WTC11 (cell line): ENCODE data around the gene AHNAK2. TPM values are rescaled to one million over a fixed set of nuclear protein-coding genes. Genes with fewer than 3 reads are reported as not detected.

Source experiments
- ATAC-seq: fragments of 200-7000 bp; cut with Tn5 transposase; 2 replicates; pipeline ENCODE4 v1.10.0; 2021; ENCODE audit warnings: mild to moderate bottlenecking, moderate library complexity
- CTCF ChIA-PET: fragments of 300-600 bp; sonication (Branson Sonifier 250); formaldehyde crosslinking; loops from one replicate; lab custom pipeline; 2021; ENCODE audit warnings: antibody characterized with exemption; lab: Charles Lee
- POLR2A ChIA-PET: fragments of 350-600 bp; sonication (Branson Sonifier 250); formaldehyde crosslinking; loops from one replicate; lab custom pipeline; 2021; ENCODE audit warnings: antibody characterized with exemption; lab: Charles Lee
- DNase-seq: peaks from one replicate; pipeline ENCODE4 v3.0.0; 2021; ENCODE audit warnings: low spot score
- H3K27ac Mint-ChIP-seq: 2 replicates; pipeline ENCODE4 v1.8.0; 2021; ENCODE audit warnings: mixed read lengths
- H3K27me3 Mint-ChIP-seq: 2 replicates; pipeline ENCODE4 v1.8.0; 2021; ENCODE audit warnings: low read depth, mild to moderate bottlenecking, moderate library complexity, mixed read lengths
- H3K36me3 Mint-ChIP-seq: 2 replicates; pipeline ENCODE4 v1.8.0; 2021; ENCODE audit warnings: mixed read lengths
- H3K4me1 Mint-ChIP-seq: 2 replicates; pipeline ENCODE4 v1.8.0; 2022; ENCODE audit warnings: mixed read lengths
- H3K4me3 Mint-ChIP-seq: 2 replicates; pipeline ENCODE4 v1.8.0; 2021; ENCODE audit warnings: mild to moderate bottlenecking, moderate library complexity, mixed read lengths
- H3K9me3 Mint-ChIP-seq: 2 replicates; pipeline ENCODE4 v1.8.0; 2021; ENCODE audit warnings: mixed read lengths
- CREB1 ChIP-seq: sonication (generic); formaldehyde crosslinking; IDR thresholded peaks from 2 replicates; pipeline ENCODE4 v1.8.0; 2023; ENCODE audit warnings: mild to moderate bottlenecking, missing genetic modification reagents
- GABPB1 ChIP-seq: sonication (generic); formaldehyde crosslinking; IDR thresholded peaks from 2 replicates; pipeline ENCODE4 v1.8.1; 2023; ENCODE audit warnings: mild to moderate bottlenecking, missing genetic modification reagents
- HMGA2 ChIP-seq: fragments of 250-450 bp; sonication (Bioruptor Pico); IDR thresholded peaks from 2 replicates; pipeline ENCODE4 v1.4.0; 2021; ENCODE audit warnings: mild to moderate bottlenecking, moderate library complexity
- NR1H2 ChIP-seq: sonication (generic); formaldehyde crosslinking; IDR thresholded peaks from 2 replicates; pipeline ENCODE4 v1.9.0; 2021; ENCODE audit warnings: mild to moderate bottlenecking, moderate library complexity, missing genetic modification reagents
- SOX15 ChIP-seq: fragments of 250-450 bp; sonication (Bioruptor Pico); IDR thresholded peaks from 2 replicates; pipeline ENCODE4 v1.9.0; 2021; ENCODE audit warnings: mild to moderate bottlenecking
- ZBTB21 ChIP-seq: sonication (generic); formaldehyde crosslinking; IDR thresholded peaks from 2 replicates; pipeline ENCODE4 v1.8.1; 2023; ENCODE audit warnings: mild to moderate bottlenecking, missing genetic modification reagents, borderline replicate concordance
- ZNF121 ChIP-seq: sonication (generic); formaldehyde crosslinking; IDR thresholded peaks from 2 replicates; pipeline ENCODE4 v1.8.0; 2023; ENCODE audit warnings: missing genetic modification reagents
- ZNF219 ChIP-seq: sonication (generic); formaldehyde crosslinking; IDR thresholded peaks from 2 replicates; pipeline ENCODE4 v1.8.0; 2023; ENCODE audit warnings: missing genetic modification reagents, mild to moderate bottlenecking, borderline replicate concordance
- ZNF263 ChIP-seq: sonication (generic); formaldehyde crosslinking; IDR thresholded peaks from 2 replicates; pipeline ENCODE4 v1.8.1; 2022; ENCODE audit warnings: low read depth, mild to moderate bottlenecking, moderate library complexity, missing genetic modification reagents
- total RNA-seq: library from RNA; stranded (reverse); gene quantifications from 3 replicates; pipeline ENCODE4 v1.2.3, GENCODE V29; 2021
- TF ChIP-seq, protein P1 (sequence below): fragments of 250-450 bp; sonication (Bioruptor Pico); IDR thresholded peaks from 2 replicates; pipeline ENCODE4 v2.1.2; 2022; ENCODE audit warnings: mild to moderate bottlenecking, moderate library complexity
- TF ChIP-seq, protein P2 (sequence below): sonication (generic); formaldehyde crosslinking; IDR thresholded peaks from 2 replicates; pipeline ENCODE4 v1.8.1; 2022; ENCODE audit warnings: mild to moderate bottlenecking, moderate library complexity, missing genetic modification reagents
- TF ChIP-seq, protein P3 (sequence below): sonication (generic); formaldehyde crosslinking; IDR thresholded peaks from 2 replicates; pipeline ENCODE4 v1.8.0; 2022; ENCODE audit warnings: mild to moderate bottlenecking, missing genetic modification reagents
- TF ChIP-seq, protein P4 (sequence below): sonication (generic); formaldehyde crosslinking; IDR thresholded peaks from 2 replicates; pipeline ENCODE4 v1.8.1; 2023; ENCODE audit warnings: mild to moderate bottlenecking, missing genetic modification reagents, moderate library complexity
- TF ChIP-seq, protein P5 (sequence below): sonication (generic); formaldehyde crosslinking; IDR thresholded peaks from 2 replicates; pipeline ENCODE4 v1.8.1; 2023; ENCODE audit warnings: mild to moderate bottlenecking, missing genetic modification reagents

AHNAK2 gene
- total RNA-seq, 1 experiment from 2014 or later: 3.5 TPM

DNA sequence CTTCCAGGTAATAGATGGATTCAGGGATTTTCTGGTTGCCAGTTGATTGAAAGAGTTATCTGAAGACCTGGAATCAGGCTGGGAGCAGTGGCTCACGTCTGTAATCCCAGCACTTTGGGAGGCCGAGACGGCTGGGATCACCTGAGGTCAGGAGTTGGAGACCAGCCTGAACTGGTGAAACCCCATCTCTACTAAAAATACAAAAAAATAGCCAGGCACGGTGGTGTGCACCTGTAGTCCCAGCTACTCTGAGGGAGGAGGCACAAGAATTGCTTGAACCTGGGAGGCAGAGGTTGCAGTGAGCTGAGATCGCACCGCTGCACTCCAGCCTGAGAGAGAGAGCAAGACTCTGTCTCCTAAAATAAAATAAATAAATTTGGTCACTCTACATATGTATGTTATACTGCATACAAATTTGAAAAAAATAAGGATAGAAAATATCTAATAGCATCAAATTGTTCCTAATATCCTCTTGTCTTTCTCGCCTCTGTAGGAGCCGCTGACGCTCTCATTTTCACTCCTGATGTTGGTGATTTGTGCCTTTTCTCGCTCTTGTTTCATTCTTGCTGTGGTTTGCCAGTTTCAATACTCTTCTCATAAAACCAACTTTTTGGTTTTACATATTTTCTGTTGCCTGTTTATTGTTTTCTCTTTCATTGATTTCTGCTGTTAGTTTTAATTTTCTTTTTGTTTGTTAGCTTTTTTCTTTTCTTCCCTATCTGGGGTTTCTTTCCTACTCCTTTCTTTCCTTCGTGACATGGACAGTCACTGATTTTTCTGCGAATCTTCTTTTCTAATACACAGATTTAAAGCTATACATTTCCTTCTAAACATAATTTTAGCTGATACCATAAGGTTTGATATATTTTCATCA lies 77.3 kb downstream of the AHNAK2 start (continued):
- TF ChIP-seq, protein P1, sequence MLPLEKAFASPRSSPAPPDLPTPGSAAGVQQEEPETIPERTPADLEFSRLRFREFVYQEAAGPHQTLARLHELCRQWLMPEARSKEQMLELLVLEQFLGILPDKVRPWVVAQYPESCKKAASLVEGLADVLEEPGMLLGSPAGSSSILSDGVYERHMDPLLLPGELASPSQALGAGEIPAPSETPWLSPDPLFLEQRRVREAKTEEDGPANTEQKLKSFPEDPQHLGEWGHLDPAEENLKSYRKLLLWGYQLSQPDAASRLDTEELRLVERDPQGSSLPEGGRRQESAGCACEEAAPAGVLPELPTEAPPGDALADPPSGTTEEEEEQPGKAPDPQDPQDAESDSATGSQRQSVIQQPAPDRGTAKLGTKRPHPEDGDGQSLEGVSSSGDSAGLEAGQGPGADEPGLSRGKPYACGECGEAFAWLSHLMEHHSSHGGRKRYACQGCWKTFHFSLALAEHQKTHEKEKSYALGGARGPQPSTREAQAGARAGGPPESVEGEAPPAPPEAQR (CRISPR knock-in tag): no peak
- TF ChIP-seq, all 79 proteins: peak for 0

DNA sequence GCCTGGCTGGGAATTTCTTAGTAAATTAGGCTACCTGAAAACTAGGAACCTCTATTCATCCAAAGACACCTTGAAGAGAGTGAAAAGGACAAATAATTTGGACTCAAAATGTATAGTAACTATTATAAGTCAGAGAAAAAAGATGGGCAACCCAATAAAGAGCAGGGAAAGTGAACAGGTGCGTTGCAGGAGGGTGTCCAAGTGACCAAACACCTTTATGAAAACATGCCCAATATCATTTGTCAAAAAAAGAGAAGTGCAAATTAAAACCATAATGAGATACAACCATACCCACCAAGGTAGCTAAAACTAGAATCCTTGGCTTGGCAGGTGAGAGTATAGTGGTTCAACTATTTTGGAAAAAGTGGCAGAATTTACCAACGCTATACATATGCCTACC lies 78.4 kb downstream of the AHNAK2 start:
- no peak overlapping the region for H3K4me3 Mint-ChIP-seq
- no peaks in the 10 kb centered on the region for H3K4me1 Mint-ChIP-seq
- peaks cover 11% of the 10 kb centered on the region for H3K27me3 Mint-ChIP-seq
- H3K27ac Mint-ChIP-seq: no peak overlapping the region
- ChIA-PET CTCF (interaction anchor here (0.6 to 0.8 kb wide), 2 partner anchors 21 to 41 kb away, joined by 3 to 4 read pairs; no protein-coding TSS in a partner anchor), POLR2A (no interaction called here)
- DNase-seq (no peak), ATAC-seq (no peak)
- peaks cover 10% of the 10 kb centered on the region for H3K9me3 Mint-ChIP-seq
- TF ChIP-seq, protein P2, sequence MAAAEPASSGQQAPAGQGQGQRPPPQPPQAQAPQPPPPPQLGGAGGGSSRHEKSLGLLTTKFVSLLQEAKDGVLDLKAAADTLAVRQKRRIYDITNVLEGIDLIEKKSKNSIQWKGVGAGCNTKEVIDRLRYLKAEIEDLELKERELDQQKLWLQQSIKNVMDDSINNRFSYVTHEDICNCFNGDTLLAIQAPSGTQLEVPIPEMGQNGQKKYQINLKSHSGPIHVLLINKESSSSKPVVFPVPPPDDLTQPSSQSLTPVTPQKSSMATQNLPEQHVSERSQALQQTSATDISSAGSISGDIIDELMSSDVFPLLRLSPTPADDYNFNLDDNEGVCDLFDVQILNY (CRISPR knock-in tag): no peak
- no peaks in the 10 kb centered on the region for H3K36me3 Mint-ChIP-seq

DNA sequence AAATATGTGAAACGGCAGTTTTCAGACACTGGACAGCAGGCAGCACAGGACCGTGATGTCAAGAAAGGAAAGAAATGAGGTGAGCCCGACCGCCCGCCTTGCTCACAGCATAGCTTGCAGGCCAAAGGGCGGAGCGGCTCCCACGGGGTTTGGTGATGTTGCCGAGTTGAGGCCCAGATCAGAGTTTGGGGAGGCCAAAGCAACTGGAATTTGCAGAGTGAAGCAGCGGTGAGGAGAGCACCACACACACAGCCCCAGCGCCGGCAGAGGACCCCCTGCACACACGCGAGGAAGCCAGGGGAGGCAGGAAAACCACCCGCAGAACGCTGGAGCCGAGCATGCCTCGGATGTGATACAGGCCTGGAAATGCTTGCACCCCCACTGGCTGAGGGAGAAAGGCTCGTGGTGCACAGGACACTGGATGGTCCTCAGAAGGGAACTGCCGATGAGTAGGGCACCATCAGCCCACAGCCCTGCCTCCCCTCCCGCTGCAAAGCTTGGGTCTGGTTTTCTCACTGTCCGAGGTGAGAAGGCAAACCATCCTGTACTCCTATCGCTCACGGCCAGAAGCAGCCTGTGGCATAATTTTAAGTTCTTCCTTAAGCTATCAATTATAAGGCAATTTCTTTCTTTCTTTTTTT lies 79.2 kb downstream of the AHNAK2 start:
- Mint-ChIP-seq H3K4me3 (no peak overlapping the region), H3K27me3 (peaks cover 3% of the 10 kb centered on the region), H3K9me3 (peaks cover 6% of the 10 kb centered on the region), H3K36me3 (no peaks in the 10 kb centered on the region), H3K27ac (no peak overlapping the region), H3K4me1 (no peaks in the 10 kb centered on the region)
- CTCF ChIA-PET: interaction anchor here (0.7 to 1.4 kb wide), 6 partner anchors 10 to 147 kb away, joined by 3 to 5 read pairs (median 3); no protein-coding TSS in a partner anchor
- no peak for DNase-seq
- no peak for TF ChIP-seq CREB1 (CRISPR knock-in tag)
- TF ChIP-seq, protein P3, sequence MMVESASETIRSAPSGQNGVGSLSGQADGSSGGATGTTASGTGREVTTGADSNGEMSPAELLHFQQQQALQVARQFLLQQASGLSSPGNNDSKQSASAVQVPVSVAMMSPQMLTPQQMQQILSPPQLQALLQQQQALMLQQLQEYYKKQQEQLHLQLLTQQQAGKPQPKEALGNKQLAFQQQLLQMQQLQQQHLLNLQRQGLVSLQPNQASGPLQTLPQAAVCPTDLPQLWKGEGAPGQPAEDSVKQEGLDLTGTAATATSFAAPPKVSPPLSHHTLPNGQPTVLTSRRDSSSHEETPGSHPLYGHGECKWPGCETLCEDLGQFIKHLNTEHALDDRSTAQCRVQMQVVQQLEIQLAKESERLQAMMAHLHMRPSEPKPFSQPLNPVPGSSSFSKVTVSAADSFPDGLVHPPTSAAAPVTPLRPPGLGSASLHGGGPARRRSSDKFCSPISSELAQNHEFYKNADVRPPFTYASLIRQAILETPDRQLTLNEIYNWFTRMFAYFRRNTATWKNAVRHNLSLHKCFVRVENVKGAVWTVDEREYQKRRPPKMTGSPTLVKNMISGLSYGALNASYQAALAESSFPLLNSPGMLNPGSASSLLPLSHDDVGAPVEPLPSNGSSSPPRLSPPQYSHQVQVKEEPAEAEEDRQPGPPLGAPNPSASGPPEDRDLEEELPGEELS (CRISPR knock-in tag): no peak
- no peak for TF ChIP-seq ZNF219 (CRISPR knock-in tag)
- no peak for TF ChIP-seq GABPB1
- TF ChIP-seq NR1H2 (CRISPR knock-in tag): no peak
- TF ChIP-seq, protein P4, sequence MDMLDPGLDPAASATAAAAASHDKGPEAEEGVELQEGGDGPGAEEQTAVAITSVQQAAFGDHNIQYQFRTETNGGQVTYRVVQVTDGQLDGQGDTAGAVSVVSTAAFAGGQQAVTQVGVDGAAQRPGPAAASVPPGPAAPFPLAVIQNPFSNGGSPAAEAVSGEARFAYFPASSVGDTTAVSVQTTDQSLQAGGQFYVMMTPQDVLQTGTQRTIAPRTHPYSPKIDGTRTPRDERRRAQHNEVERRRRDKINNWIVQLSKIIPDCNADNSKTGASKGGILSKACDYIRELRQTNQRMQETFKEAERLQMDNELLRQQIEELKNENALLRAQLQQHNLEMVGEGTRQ (CRISPR knock-in tag): no peak
- no peak for TF ChIP-seq ZBTB21 (CRISPR knock-in tag)
- TF ChIP-seq HMGA2 (CRISPR knock-in tag): no peak
- TF ChIP-seq, protein P5, sequence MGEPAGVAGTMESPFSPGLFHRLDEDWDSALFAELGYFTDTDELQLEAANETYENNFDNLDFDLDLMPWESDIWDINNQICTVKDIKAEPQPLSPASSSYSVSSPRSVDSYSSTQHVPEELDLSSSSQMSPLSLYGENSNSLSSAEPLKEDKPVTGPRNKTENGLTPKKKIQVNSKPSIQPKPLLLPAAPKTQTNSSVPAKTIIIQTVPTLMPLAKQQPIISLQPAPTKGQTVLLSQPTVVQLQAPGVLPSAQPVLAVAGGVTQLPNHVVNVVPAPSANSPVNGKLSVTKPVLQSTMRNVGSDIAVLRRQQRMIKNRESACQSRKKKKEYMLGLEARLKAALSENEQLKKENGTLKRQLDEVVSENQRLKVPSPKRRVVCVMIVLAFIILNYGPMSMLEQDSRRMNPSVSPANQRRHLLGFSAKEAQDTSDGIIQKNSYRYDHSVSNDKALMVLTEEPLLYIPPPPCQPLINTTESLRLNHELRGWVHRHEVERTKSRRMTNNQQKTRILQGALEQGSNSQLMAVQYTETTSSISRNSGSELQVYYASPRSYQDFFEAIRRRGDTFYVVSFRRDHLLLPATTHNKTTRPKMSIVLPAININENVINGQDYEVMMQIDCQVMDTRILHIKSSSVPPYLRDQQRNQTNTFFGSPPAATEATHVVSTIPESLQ: no peak
- TF ChIP-seq SOX15 (CRISPR knock-in tag): no peak
- no peak for TF ChIP-seq ZNF121
- no peak for TF ChIP-seq ZNF263 (CRISPR knock-in tag)
- no peak for ATAC-seq
- POLR2A ChIA-PET: no interaction called here
